Measurements from ENCODE around the gene SLC8A1.

DNA sequence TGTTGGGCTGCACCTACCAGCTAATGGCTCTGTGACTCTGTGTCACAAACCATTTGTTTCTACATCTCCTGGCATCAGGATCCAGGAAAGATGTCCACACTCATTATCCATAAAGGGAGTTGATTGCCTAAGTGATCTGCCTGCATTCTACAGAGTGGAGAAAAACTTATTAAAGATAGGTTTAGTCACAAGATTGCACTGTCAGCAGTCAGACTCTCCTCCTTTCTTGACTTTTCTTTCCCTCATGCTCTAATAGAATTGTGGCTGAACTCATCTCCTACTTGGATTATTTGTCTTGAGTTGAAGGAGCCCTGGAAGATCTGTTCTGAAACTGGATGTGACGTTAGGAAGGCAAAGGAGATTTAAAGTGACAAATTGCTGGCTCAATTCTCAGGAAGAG, 152.7 kb downstream of the SLC8A1 start:
- TF ChIP-seq, protein P1, sequence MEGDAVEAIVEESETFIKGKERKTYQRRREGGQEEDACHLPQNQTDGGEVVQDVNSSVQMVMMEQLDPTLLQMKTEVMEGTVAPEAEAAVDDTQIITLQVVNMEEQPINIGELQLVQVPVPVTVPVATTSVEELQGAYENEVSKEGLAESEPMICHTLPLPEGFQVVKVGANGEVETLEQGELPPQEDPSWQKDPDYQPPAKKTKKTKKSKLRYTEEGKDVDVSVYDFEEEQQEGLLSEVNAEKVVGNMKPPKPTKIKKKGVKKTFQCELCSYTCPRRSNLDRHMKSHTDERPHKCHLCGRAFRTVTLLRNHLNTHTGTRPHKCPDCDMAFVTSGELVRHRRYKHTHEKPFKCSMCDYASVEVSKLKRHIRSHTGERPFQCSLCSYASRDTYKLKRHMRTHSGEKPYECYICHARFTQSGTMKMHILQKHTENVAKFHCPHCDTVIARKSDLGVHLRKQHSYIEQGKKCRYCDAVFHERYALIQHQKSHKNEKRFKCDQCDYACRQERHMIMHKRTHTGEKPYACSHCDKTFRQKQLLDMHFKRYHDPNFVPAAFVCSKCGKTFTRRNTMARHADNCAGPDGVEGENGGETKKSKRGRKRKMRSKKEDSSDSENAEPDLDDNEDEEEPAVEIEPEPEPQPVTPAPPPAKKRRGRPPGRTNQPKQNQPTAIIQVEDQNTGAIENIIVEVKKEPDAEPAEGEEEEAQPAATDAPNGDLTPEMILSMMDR (conservative IDR thresholded peaks at IDR 0.05; ENCODE audit: low read length): no peak
- no peak for TF ChIP-seq EZH2phosphoT487 (IDR thresholded peaks at IDR 0.05; ENCODE audit: borderline replicate concordance)
